Endodermal cell (in vitro differentiated cells): ENCODE data around the gene SRRM5. TPM values are rescaled to one million over a fixed set of nuclear protein-coding genes. Genes with fewer than 3 reads are reported as not detected.

ENCODE experiments used
- DNase-seq: peaks from one replicate; pipeline ENCODE4 v3.0.0-alpha.2; 2017
- H3K27ac ChIP-seq: 2 replicates; pipeline ENCODE4 v1.5.1; 2013; ENCODE audit warnings: mild to moderate bottlenecking, low read depth, low read length, moderate library complexity
- H3K27me3 ChIP-seq: 2 replicates; pipeline ENCODE4 v1.6.1; 2013; ENCODE audit warnings: mild to moderate bottlenecking, low read length, moderate library complexity; ENCODE audit not compliant: insufficient read depth, control insufficient read depth, poor library complexity, severe bottlenecking
- H3K36me3 ChIP-seq: 2 replicates; pipeline ENCODE4 v1.7.0; 2013; ENCODE audit warnings: mild to moderate bottlenecking, low read length, moderate library complexity; ENCODE audit not compliant: control insufficient read depth, insufficient read depth
- H3K4me1 ChIP-seq: one replicate; pipeline ENCODE4 v1.7.0; 2013; ENCODE audit warnings: low read length; ENCODE audit not compliant: control insufficient read depth, insufficient read depth
- H3K4me3 ChIP-seq: 2 replicates; pipeline ENCODE4 v1.5.1; 2013; ENCODE audit warnings: mild to moderate bottlenecking, low read length, moderate library complexity
- H3K9ac ChIP-seq: 2 replicates; pipeline ENCODE4 v1.6.1; 2013; ENCODE audit warnings: mild to moderate bottlenecking, low read length, moderate library complexity; ENCODE audit not compliant: poor library complexity, severe bottlenecking; ENCODE audit errors: extremely low read depth
- H3K9me3 ChIP-seq: 2 replicates; pipeline ENCODE4 v1.6.1; 2013; ENCODE audit warnings: mild to moderate bottlenecking, low read length, moderate library complexity; ENCODE audit not compliant: control insufficient read depth
- H3K27ac Mint-ChIP-seq: 2 replicates; pipeline ENCODE4 v1.8.0; 2020; ENCODE audit warnings: mixed read lengths
- H3K27me3 Mint-ChIP-seq: 2 replicates; pipeline ENCODE4 v1.8.0; 2021; ENCODE audit warnings: mild to moderate bottlenecking, mixed read lengths; ENCODE audit not compliant: insufficient read depth
- H3K36me3 Mint-ChIP-seq: 2 replicates; pipeline ENCODE4 v1.8.0; 2020; ENCODE audit warnings: low read depth, mixed read lengths
- H3K4me1 Mint-ChIP-seq: 2 replicates; pipeline ENCODE4 v1.8.0; 2020; ENCODE audit warnings: mixed read lengths
- H3K4me3 Mint-ChIP-seq: 2 replicates; pipeline ENCODE4 v1.8.0; 2020; ENCODE audit warnings: mild to moderate bottlenecking, moderate library complexity, mixed read lengths
- H3K9me3 Mint-ChIP-seq: 2 replicates; pipeline ENCODE4 v1.8.0; 2020; ENCODE audit warnings: mild to moderate bottlenecking, mixed read lengths
- CTCF ChIP-seq: fragments of 200-600 bp; sonication (generic); conservative IDR thresholded peaks from 2 replicates; pipeline ENCODE4 v1.5.0; 2021; ENCODE audit warnings: antibody characterized with exemption, mild to moderate bottlenecking
- WGBS, 2 experiments: methylation state at CpG; one replicate each; pipeline versions ENCODE4 v1.1.5 to v1.1.7; 2013; ENCODE audit warnings: missing lambda C conversion rate in 2 of 2, mixed read lengths in 1 of 2; ENCODE audit not compliant: insufficient coverage in 1 of 2, insufficient read length in 1 of 2; 5-methylcytosine and 5-hydroxymethylcytosine counted together
- total RNA-seq, 2 donors: library from RNA; stranded (reverse); fragmentation: NEBNext Ultra II Directional in 1 of 2; extraction: Animal tissue kit (Norgen Biotek cat#: 25700) in 1 of 2; gene quantifications; 2 replicates in 1 of 2; 3 replicates in 1 of 2; pipeline ENCODE4 v1.2.1, GENCODE V29; 2021

The SRRM5 gene
- total RNA-seq, 2 donors from 2014 or later, result 0.35 to 0.37 TPM

DNA sequence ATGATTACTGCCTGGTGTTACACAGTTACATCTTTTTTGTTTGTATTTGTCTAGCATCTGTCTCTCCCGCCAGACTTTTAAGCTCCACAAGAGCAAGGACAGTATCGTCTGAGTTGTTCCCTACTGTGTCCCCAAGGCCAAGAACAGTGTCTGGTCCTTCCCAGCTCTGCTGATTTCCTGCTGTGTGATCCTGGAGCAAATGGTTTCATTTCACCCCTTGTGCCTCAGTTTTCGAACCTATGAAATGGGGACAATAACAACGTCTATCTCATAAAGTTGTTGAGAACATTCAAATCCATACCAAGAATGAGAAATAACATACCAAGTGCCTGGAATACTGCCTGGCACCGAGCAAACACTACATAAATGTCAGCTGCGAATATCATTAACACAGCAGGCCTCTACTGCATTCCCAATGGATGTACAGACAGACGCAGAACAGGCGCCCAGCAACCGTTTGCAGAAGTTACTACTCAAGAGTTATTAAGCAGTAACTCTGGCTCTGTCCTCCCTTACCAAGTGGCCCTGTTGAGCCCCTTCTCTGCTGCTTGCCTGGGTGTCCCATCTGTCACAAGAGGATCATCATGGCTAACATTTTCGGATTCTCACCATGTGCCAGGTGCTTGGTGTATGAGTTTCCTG, 48.0 kb upstream of the SRRM5 start:
- Histone ChIP-seq H3K27ac (no peak overlapping the region), H3K4me3 (no peak overlapping the region), H3K9me3 (no peaks in the 10 kb centered on the region), H3K4me1 (no peaks in the 10 kb centered on the region), H3K27me3 (no peaks in the 10 kb centered on the region), H3K36me3 (peaks cover 11% of the 10 kb centered on the region), H3K9ac (no peak overlapping the region)
- TF ChIP-seq CTCF, result no peak
- no peak overlapping the region for H3K27ac Mint-ChIP-seq
- no peaks in the 10 kb centered on the region for H3K27me3 Mint-ChIP-seq
- no peak overlapping the region for H3K4me3 Mint-ChIP-seq
- peaks cover 38% of the 10 kb centered on the region for H3K36me3 Mint-ChIP-seq
- WGBS, 2 experiments, result 80 to 85% methylated on average over 9 to 10 of the region's 10 CpGs
- DNase-seq, result no peak
- no peaks in the 10 kb centered on the region for H3K4me1 Mint-ChIP-seq
- no peaks in the 10 kb centered on the region for H3K9me3 Mint-ChIP-seq

DNA sequence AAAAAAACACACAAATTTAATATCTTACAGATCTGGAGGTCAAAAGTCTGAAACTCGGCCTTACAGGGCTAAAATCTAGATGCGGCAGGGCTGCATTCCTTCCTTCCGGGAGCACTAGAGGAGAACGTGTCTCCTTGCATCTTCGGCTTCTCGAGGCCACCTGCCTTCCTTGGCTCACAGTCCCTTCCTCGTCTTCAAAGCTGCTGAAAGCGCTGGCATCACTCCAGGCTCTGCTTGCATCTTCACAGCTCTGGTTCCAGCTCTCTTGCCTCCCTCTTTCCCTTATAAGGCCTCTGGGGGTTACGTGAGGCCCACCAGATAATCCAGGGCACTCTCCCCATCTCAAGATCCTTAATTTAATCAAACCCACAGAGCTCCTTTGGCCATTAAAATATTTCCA, 47.1 kb upstream of the SRRM5 start:
- H3K36me3 ChIP-seq, result peaks cover 6% of the 10 kb centered on the region
- H3K4me1 Mint-ChIP-seq, result no peaks in the 10 kb centered on the region
- no peaks in the 10 kb centered on the region for H3K27me3 Mint-ChIP-seq
- no peak overlapping the region for H3K4me3 ChIP-seq
- 91 to 92% methylated on average over 4 to 9 of the region's 9 CpGs for WGBS, 2 experiments
- DNase-seq, result no peak
- H3K27ac Mint-ChIP-seq, result no peak overlapping the region
- H3K4me3 Mint-ChIP-seq, result no peak overlapping the region
- no peaks in the 10 kb centered on the region for H3K9me3 Mint-ChIP-seq
- H3K9ac ChIP-seq, result no peak overlapping the region
- no peaks in the 10 kb centered on the region for H3K9me3 ChIP-seq
- no peaks in the 10 kb centered on the region for H3K27me3 ChIP-seq
- H3K4me1 ChIP-seq, result no peaks in the 10 kb centered on the region
- no peak overlapping the region for H3K27ac ChIP-seq
- TF ChIP-seq CTCF, result no peak
- peaks cover 36% of the 10 kb centered on the region for H3K36me3 Mint-ChIP-seq

GRCh38 chr19:43569657-43570056, 42.2 kb upstream of the SRRM5 start:
- H3K27ac ChIP-seq, result no peak overlapping the region

More at GRCh38 chr19:43569657-43570056, 42.2 kb upstream of the SRRM5 start:
- no peaks in the 10 kb centered on the region for H3K9me3 ChIP-seq
- TF ChIP-seq CTCF, result no peak
- H3K4me1 ChIP-seq, result no peaks in the 10 kb centered on the region
- no peak overlapping the region for H3K4me3 ChIP-seq
- Mint-ChIP-seq H3K4me1 (no peaks in the 10 kb centered on the region), H3K27ac (no peak overlapping the region), H3K27me3 (no peaks in the 10 kb centered on the region), H3K36me3 (peaks cover 26% of the 10 kb centered on the region), H3K9me3 (no peaks in the 10 kb centered on the region), H3K4me3 (no peak overlapping the region)
- H3K9ac ChIP-seq, result no peak overlapping the region
- H3K27me3 ChIP-seq, result no peaks in the 10 kb centered on the region
- 98 to 100% methylated on average over 4 to 5 of the region's 5 CpGs for WGBS, 2 experiments
- DNase-seq, result no peak
- H3K36me3 ChIP-seq, result peaks cover 21% of the 10 kb centered on the region
